Nucleus accumbens (tissue), 56 donors: ENCODE results near the gene EPS15.
"Not testable (repeated sequence)": the region's sequence is repeated elsewhere in the genome, so short reads cannot be mapped to it uniquely, and the experiment has no call there.

Source experiments
- DNase-seq, 56 donors: peaks; one replicate each; lab custom pipeline; 2025; lab: John Stamatoyannopoulos, UW

The EPS15 gene

GRCh38 chr1:51433972-51434510, 85.0 kb downstream of the EPS15 start:
- DNase-seq, result no peak

- no peak for DNase-seq
Observed at GRCh38 chr1:51433269-51433971, 85.6 kb downstream of the EPS15 start.

- no peak for DNase-seq
Observed at GRCh38 chr1:51432146-51432545, 86.9 kb downstream of the EPS15 start.

- DNase-seq, result no peak
Observed at GRCh38 chr1:51427438-51427837, 91.6 kb downstream of the EPS15 start.

- no peak for DNase-seq
Observed at GRCh38 chr1:51425955-51426354, 93.1 kb downstream of the EPS15 start.

GRCh38 chr1:51425273-51425672, 93.8 kb downstream of the EPS15 start:
- DNase-seq, result no peak

GRCh38 chr1:51423073-51423821, 95.8 kb downstream of the EPS15 start:
- DNase-seq, result peak in 10 of 56 donors; percentile 0 to 24 (median 4)

GRCh38 chr1:51422367-51423072, 96.5 kb downstream of the EPS15 start:
- DNase-seq, result peak in 2 of 56 donors; percentile 1

GRCh38 chr1:51421964-51422363, 97.1 kb downstream of the EPS15 start:
- DNase-seq, result peak in 2 of 56 donors; percentile 3 to 25

GRCh38 chr1:51420867-51421627, 98.0 kb downstream of the EPS15 start:
- no peak for DNase-seq

- DNase-seq, result no peak
Observed at GRCh38 chr1:51418384-51418959, 100.6 kb downstream of the EPS15 start.

GRCh38 chr1:51417496-51418383, 101.3 kb downstream of the EPS15 start:
- DNase-seq, result no peak

GRCh38 chr1:51416910-51417309, 102.2 kb downstream of the EPS15 start:
- DNase-seq, result no peak

GRCh38 chr1:51415963-51416362, 103.1 kb downstream of the EPS15 start:
- no peak for DNase-seq

- DNase-seq, result no peak
Observed at GRCh38 chr1:51414811-51415210, 104.3 kb downstream of the EPS15 start.

GRCh38 chr1:51411820-51412219, 107.2 kb downstream of the EPS15 start:
- not testable (repeated sequence) for DNase-seq

- peak in 1 of 56 donors; percentile 5 for DNase-seq
Observed at GRCh38 chr1:51410568-51411460, 108.3 kb downstream of the EPS15 start.
